ENCODE data around the gene NMRAL1.

The NMRAL1 gene

GRCh38 chr16:4452674-4453073, 21.8 kb downstream of the NMRAL1 start:
- TF ChIP-seq CTCF (conservative IDR thresholded peaks at IDR 0.05; ENCODE audit: low read depth), result no peak
- H3K27ac ChIP-seq, result no peak overlapping the region
- DNase-seq (ENCODE audit: low spot score), result no peak
- POLR2A ChIA-PET (ENCODE audit: low non-redundant PET), result interaction anchor here (0.7 kb wide), 1 partner anchor 199 kb away, joined by 4 read pairs; no protein-coding TSS in a partner anchor
- CTCF ChIA-PET, result interaction anchor here (0.6 kb wide), 2 partner anchors 48 to 55 kb away, joined by 3 to 9 read pairs; no protein-coding TSS in a partner anchor

- TF ChIP-seq CTCF (conservative IDR thresholded peaks at IDR 0.05; ENCODE audit: low read depth), result no peak
- no peak for DNase-seq (ENCODE audit: low spot score)
- CTCF ChIA-PET, result interaction anchor here (0.6 to 0.7 kb wide), 2 partner anchors 13 to 21 kb away, joined by 4 to 7 read pairs; no protein-coding TSS in a partner anchor
- H3K27ac ChIP-seq, result peak overlapping the region; percentile 47
- POLR2A ChIA-PET (ENCODE audit: low non-redundant PET), result interaction anchor here (0.6 to 0.9 kb wide), 3 partner anchors 10 to 313 kb away, joined by 3 to 4 read pairs (median 3); no protein-coding TSS in a partner anchor
Observed at GRCh38 chr16:4450931-4451519, 23.4 kb downstream of the NMRAL1 start.

DNA sequence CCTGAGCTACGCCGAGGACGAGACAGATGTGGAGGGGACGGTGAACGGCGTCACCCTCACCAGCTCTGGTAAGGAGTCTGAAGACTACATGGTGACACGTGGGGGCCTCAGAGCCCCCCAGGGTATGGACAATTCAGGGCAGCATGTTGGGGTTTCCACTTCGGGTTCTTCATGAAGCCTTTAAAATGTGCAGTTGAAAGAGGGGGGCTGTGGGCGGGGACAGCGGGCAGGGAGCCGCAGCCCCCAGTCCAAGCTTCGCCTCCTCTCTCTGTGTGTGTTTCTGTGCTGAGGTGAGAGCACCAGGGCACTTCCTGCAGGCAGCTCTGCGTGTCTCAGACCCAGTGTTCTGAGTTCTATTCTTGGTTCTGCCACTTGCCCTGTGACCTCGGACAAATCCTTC, 24.0 kb downstream of the NMRAL1 start:
- ChIA-PET CTCF (interaction anchor here (0.7 kb wide), 1 partner anchor 22 kb away, joined by 4 read pairs; no protein-coding TSS in a partner anchor), POLR2A (ENCODE audit: low non-redundant PET) (interaction anchor here (0.6 kb wide), 1 partner anchor 314 kb away, joined by 3 read pairs; no protein-coding TSS in a partner anchor)
- TF ChIP-seq CTCF (conservative IDR thresholded peaks at IDR 0.05; ENCODE audit: low read depth), result no peak
- H3K27ac ChIP-seq, result peak overlapping the region; percentile 47
- no peak for DNase-seq (ENCODE audit: low spot score)

DNA sequence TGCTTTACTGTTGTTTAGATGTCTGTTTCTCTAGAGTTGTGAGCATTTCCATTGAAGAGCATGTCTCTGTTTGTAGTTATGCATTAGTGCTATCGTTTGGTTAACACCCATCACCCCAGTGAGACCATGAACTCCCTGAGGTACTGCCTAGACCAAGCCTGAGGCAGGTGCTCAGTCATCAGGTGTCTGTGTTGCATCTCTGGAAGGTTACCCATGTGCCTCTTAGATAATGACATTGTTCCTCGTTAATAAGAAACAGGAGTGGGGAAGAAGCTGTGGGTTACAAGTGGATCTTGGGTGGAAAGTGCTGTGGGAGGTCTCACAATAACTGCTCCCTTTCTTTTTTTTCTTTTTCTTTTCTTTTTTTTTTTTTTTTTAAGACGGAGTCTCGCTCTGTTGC, 30.4 kb downstream of the NMRAL1 start:
- no peak for DNase-seq (ENCODE audit: low spot score)
- no peak for TF ChIP-seq CTCF (conservative IDR thresholded peaks at IDR 0.05; ENCODE audit: low read depth)
- POLR2A ChIA-PET (ENCODE audit: low non-redundant PET), result no interaction called here
- CTCF ChIA-PET, result no interaction called here
- no peak overlapping the region for H3K27ac ChIP-seq

GRCh38 chr16:4443271-4443670, 31.2 kb downstream of the NMRAL1 start:
- H3K27ac ChIP-seq, result no peak overlapping the region
- no peak for TF ChIP-seq CTCF (conservative IDR thresholded peaks at IDR 0.05; ENCODE audit: low read depth)
- DNase-seq (ENCODE audit: low spot score), result no peak
- POLR2A ChIA-PET (ENCODE audit: low non-redundant PET), result no interaction called here
- CTCF ChIA-PET, result no interaction called here

- TF ChIP-seq CTCF (conservative IDR thresholded peaks at IDR 0.05; ENCODE audit: low read depth), result no peak
- POLR2A ChIA-PET (ENCODE audit: low non-redundant PET), result interaction anchor here (0.6 kb wide), 1 partner anchor 22 kb away, joined by 7 read pairs; no protein-coding TSS in a partner anchor
- CTCF ChIA-PET, result no interaction called here
- no peak overlapping the region for H3K27ac ChIP-seq
- no peak for DNase-seq (ENCODE audit: low spot score)
Observed at GRCh38 chr16:4442371-4442770, 32.1 kb downstream of the NMRAL1 start.
